H1 (cell line): ENCODE data around the gene SPAAR. TPM values are rescaled to one million over a fixed set of nuclear protein-coding genes. Genes with fewer than 3 reads are reported as not detected.

Experiments
- CTCF ChIA-PET: fragments of 300-600 bp; sonication (Branson Sonifier 250); formaldehyde crosslinking; loops from one replicate; lab custom pipeline; 2021; ENCODE audit not compliant: partially characterized antibody; lab: Charles Lee
- POLR2A ChIA-PET: fragments of 300-600 bp; sonication (Branson Sonifier 250); formaldehyde crosslinking; loops from one replicate; lab custom pipeline; 2021; ENCODE audit warnings: inconsistent platforms; ENCODE audit not compliant: partially characterized antibody; lab: Charles Lee
- DNase-seq, 2 experiments: peaks; one replicate each; pipeline versions ENCODE4 v3.0.0 to v3.0.0-alpha.2; 2010 to 2022; ENCODE audit warnings: low spot score in 2 of 2, low read depth in 1 of 2, mixed read lengths in 1 of 2
- FAIRE-seq: peaks from 2 replicates; lab custom pipeline; 2011; peaks lifted over from hg19 to GRCh38; lab: Jason Lieb, UNC
- H2AFZ ChIP-seq: 2 replicates; pipeline ENCODE4 v1.8.1; 2012; ENCODE audit warnings: low read length, inconsistent platforms
- H2AK5ac ChIP-seq: 2 replicates; pipeline ENCODE4 v1.6.1; 2013; ENCODE audit warnings: low read depth, low read length
- H2BK120ac ChIP-seq: replicated peaks from 2 replicates; pipeline ENCODE3; 2013; ENCODE audit warnings: low read depth, low read length, inconsistent platforms
- H2BK12ac ChIP-seq: 2 replicates; pipeline ENCODE4 v1.6.1; 2013; ENCODE audit warnings: low read depth, low read length
- H2BK15ac ChIP-seq: 2 replicates; pipeline ENCODE4 v1.6.1; 2013; ENCODE audit warnings: low read length
- H2BK20ac ChIP-seq: 2 replicates; pipeline ENCODE4 v1.6.1; 2013; ENCODE audit warnings: low read length
- H2BK5ac ChIP-seq: 2 replicates; pipeline ENCODE4 v1.6.1; 2013; ENCODE audit warnings: low read depth, low read length
- H3K14ac ChIP-seq: 2 replicates; pipeline ENCODE4 v1.6.1; 2013; ENCODE audit warnings: inconsistent platforms; ENCODE audit not compliant: insufficient read length
- H3K18ac ChIP-seq: 2 replicates; pipeline ENCODE4 v1.6.1; 2013; ENCODE audit warnings: low read length; ENCODE audit errors: extremely low read depth
- H3K23ac ChIP-seq: 2 replicates; pipeline ENCODE4 v1.6.1; 2013; ENCODE audit warnings: inconsistent platforms; ENCODE audit not compliant: insufficient read length
- H3K23me2 ChIP-seq: 2 replicates; pipeline ENCODE4 v1.6.1; 2013; ENCODE audit warnings: low read depth, low read length
- H3K27ac ChIP-seq: 2 replicates; pipeline ENCODE4 v1.6.1; 2011; ENCODE audit warnings: low read depth, low read length, inconsistent platforms
- H3K27me3 ChIP-seq, 4 experiments: replicated peaks in 1 of 4; 1 replicate in 1 of 4; 2 replicates in 3 of 4; pipeline versions ENCODE4 v1.6.1 to v1.8.1; 2011 to 2013; ENCODE audit warnings: low read length in 3 of 4, mild to moderate bottlenecking in 3 of 4, inconsistent platforms in 2 of 4, mixed read lengths in 2 of 4, moderate library complexity in 1 of 4; ENCODE audit not compliant: control insufficient read depth in 3 of 4, insufficient read depth in 3 of 4; ENCODE audit errors: extremely low read depth in 1 of 4
- H3K36me3 ChIP-seq, 4 experiments: 2 replicates each; pipeline versions ENCODE4 v1.6.1 to v1.8.1; 2011 to 2013; ENCODE audit warnings: mild to moderate bottlenecking in 4 of 4, low read length in 3 of 4, moderate library complexity in 2 of 4, control low read depth in 1 of 4, inconsistent platforms in 1 of 4; ENCODE audit not compliant: insufficient read depth in 4 of 4, control insufficient read depth in 2 of 4
- H3K4ac ChIP-seq: replicated peaks from 2 replicates; pipeline ENCODE3; 2013; ENCODE audit warnings: low read length, low read depth, mixed read lengths, inconsistent platforms; ENCODE audit not compliant: insufficient read length
- H3K4me1 ChIP-seq, 4 experiments: replicated peaks in 1 of 4; 1 replicate in 1 of 4; 2 replicates in 3 of 4; pipeline versions ENCODE4 v1.6.1 to v1.8.1; 2011 to 2013; ENCODE audit warnings: low read length in 3 of 4, inconsistent platforms in 2 of 4, mixed read lengths in 1 of 4; ENCODE audit not compliant: insufficient read depth in 4 of 4, control insufficient read depth in 3 of 4
- H3K4me2 ChIP-seq, 2 experiments: 2 replicates each; pipeline versions ENCODE4 v1.6.1 to v1.8.1; 2011 to 2013; ENCODE audit warnings: low read depth in 2 of 2, low read length in 2 of 2, control low read depth in 1 of 2, inconsistent platforms in 1 of 2, mild to moderate bottlenecking in 1 of 2; ENCODE audit not compliant: insufficient read depth in 1 of 2
- H3K4me3 ChIP-seq, 4 experiments: fragments of 200-600, 300-600 bp in 1 of 4; sonication (generic), shearing (Covaris generic), sonication (Bioruptor Twin) in 1 of 4; 2 replicates each; pipeline versions ENCODE4 v1.5.1 to v1.8.1; 2011 to 2016; ENCODE audit warnings: low read length in 4 of 4, low read depth in 3 of 4, control low read depth in 2 of 4, inconsistent platforms in 2 of 4, mild to moderate bottlenecking in 2 of 4, mixed read lengths in 1 of 4, moderate library complexity in 1 of 4; ENCODE audit not compliant: insufficient read depth in 2 of 4; ENCODE audit errors: extremely low read depth in 1 of 4
- H3K56ac ChIP-seq: replicated peaks from 2 replicates; pipeline ENCODE3; 2013; ENCODE audit warnings: low read depth, mild to moderate bottlenecking, mixed read lengths, low read length, inconsistent platforms; ENCODE audit not compliant: insufficient read length
- H3K79me1 ChIP-seq: 2 replicates; pipeline ENCODE4 v1.6.1; 2013; ENCODE audit warnings: low read depth, low read length, control low read depth
- H3K79me2 ChIP-seq, 2 experiments: 2 replicates each; pipeline versions ENCODE4 v1.6.1 to v1.8.1; 2012 to 2013; ENCODE audit warnings: low read length in 2 of 2, mild to moderate bottlenecking in 2 of 2, inconsistent platforms in 1 of 2; ENCODE audit not compliant: insufficient read depth in 2 of 2, control insufficient read depth in 1 of 2
- H3K9ac ChIP-seq, 4 experiments: replicated peaks in 1 of 4; 1 replicate in 1 of 4; 2 replicates in 3 of 4; pipeline versions ENCODE4 v1.6.1 to v1.8.1; 2011 to 2013; ENCODE audit warnings: low read depth in 3 of 4, low read length in 3 of 4, control low read depth in 2 of 4, mild to moderate bottlenecking in 2 of 4, moderate library complexity in 2 of 4, inconsistent platforms in 1 of 4; ENCODE audit errors: extremely low read depth in 1 of 4
- H3K9me3 ChIP-seq, 2 experiments: 2 replicates each; pipeline versions ENCODE4 v1.6.1 to v1.8.1; 2012 to 2013; ENCODE audit warnings: mild to moderate bottlenecking in 2 of 2, moderate library complexity in 2 of 2, control low read depth in 1 of 2, inconsistent platforms in 1 of 2, low read depth in 1 of 2, low read length in 1 of 2, mixed read lengths in 1 of 2; ENCODE audit not compliant: insufficient read depth in 2 of 2
- H4K20me1 ChIP-seq, 2 experiments: replicated peaks in 1 of 2; 2 replicates each; pipeline versions ENCODE3 to v1.8.1; 2011 to 2013; ENCODE audit warnings: inconsistent platforms in 2 of 2, low read length in 2 of 2, mild to moderate bottlenecking in 1 of 2; ENCODE audit not compliant: insufficient read depth in 2 of 2, control insufficient read depth in 1 of 2
- H4K5ac ChIP-seq: 2 replicates; pipeline ENCODE4 v1.6.1; 2013; ENCODE audit warnings: low read length, low read depth, mixed read lengths, inconsistent platforms; ENCODE audit not compliant: insufficient read length
- H4K8ac ChIP-seq: 2 replicates; pipeline ENCODE4 v1.8.0; 2013; ENCODE audit warnings: mild to moderate bottlenecking, moderate library complexity, low read length, inconsistent platforms; ENCODE audit not compliant: insufficient read depth; ENCODE audit errors: extremely low read depth
- H4K91ac ChIP-seq: replicated peaks from 2 replicates; pipeline ENCODE3; 2013; ENCODE audit warnings: low read length, mixed read lengths, inconsistent platforms; ENCODE audit not compliant: insufficient read length
- CHD2 ChIP-seq: IDR thresholded peaks from 2 replicates; pipeline ENCODE4 v1.6.1; 2012; ENCODE audit warnings: low read length, improper control_type of control experiment
- GABPA ChIP-seq: IDR thresholded peaks from 2 replicates; pipeline ENCODE4 v1.6.1; 2011; ENCODE audit warnings: mild to moderate bottlenecking, low read length, moderate library complexity, borderline replicate concordance; ENCODE audit not compliant: insufficient read depth
- TCF12 ChIP-seq: IDR thresholded peaks from 2 replicates; pipeline ENCODE4 v1.6.1; 2011; ENCODE audit warnings: low read depth, mild to moderate bottlenecking, low read length
- YY1 ChIP-seq: IDR thresholded peaks from 2 replicates; pipeline ENCODE4 v1.6.1; 2011; ENCODE audit warnings: low read depth, mild to moderate bottlenecking, low read length
- WGBS, 2 experiments: shearing (Covaris generic) in 1 of 2; methylation state at CpG; one replicate each; pipeline versions ENCODE4 v1.1.6 to v1.1.7; 2013 to 2015; ENCODE audit warnings: low lambda C conversion rate in 2 of 2, mixed read lengths in 2 of 2, inconsistent platforms in 1 of 2, low coverage in 1 of 2, missing lambda C conversion rate in 1 of 2; ENCODE audit not compliant: insufficient replicate concordance in 2 of 2, insufficient coverage in 1 of 2, insufficient read length in 1 of 2; ENCODE audit errors: extremely low coverage in 1 of 2, missing lambda C conversion rate in 1 of 2; 5-methylcytosine and 5-hydroxymethylcytosine counted together
- polyA plus RNA-seq, 7 experiments: library from polyadenylated mRNA; depleted of rRNA in 3 of 7; stranded (reverse) in 5 of 7; unstranded in 2 of 7; fragments of >200 nt in 5 of 7; fragments of 200-250 nt in 2 of 7; gene quantifications; 1 replicate in 5 of 7; 2 replicates in 1 of 7; 4 replicates in 1 of 7; pipeline versions ENCODE4 v1.2.1 to v1.2.3, GENCODE V29; 2011 to 2013; ENCODE audit warnings: missing spikeins in 2 of 7, mixed read lengths in 2 of 7
- total RNA-seq: library from RNA; stranded (reverse); fragmentation: NEBNext Ultra II Directional; extraction: Animal tissue kit (Norgen Biotek cat#: 25700); gene quantifications from 2 replicates; pipeline ENCODE4 v1.2.1, GENCODE V29; 2021

SPAAR gene
- total and polyA plus RNA-seq, 2 of the 8 experiments (the other 6 are each of a cell fraction or from before 2014, with no cell fraction given) = 0.27 TPM; not detected in 1

DNA sequence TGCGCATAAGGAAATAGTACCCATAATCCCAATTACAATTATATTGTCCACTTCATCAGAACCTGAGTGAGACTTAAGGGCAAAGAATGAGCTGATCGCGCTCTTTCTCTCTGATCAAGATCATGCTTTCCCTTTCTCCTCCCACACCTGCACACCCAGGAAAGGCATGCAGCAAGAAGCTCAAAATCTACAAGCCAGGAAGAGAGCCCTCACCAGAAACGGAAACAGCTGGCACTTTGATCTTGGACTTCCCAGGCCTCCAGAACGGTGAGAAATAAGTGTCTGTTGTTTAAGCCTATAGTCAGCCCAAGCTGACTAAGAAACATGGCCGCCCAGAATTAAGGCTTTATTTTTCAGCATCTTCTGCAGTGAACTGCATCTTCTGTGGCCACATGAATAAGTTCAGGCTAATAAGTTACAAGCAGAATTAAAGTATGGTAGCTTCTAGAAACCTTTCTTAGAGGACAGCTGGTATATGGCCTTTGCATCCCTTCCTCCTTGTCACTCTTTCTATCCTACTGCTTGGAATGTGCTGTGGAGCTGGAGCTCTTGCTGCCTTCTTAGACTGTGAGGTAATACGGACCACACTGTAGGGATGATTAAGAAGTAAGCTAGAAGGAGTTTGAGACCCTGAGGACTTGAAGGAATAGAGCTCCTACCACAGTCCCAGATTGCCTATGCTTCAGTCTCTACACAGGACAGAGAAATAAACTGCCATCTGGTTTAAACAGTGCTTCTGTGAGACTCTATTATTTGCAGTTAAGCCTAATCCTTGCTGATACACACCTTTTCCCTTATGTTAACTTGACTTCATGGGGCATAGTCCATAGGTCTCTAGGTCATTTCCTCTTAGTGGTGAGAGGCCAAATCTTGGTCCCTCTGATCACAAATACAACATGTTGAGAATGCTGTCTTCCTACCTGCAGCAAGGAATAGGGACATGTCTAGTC, 31.4 kb downstream of the SPAAR start:
- H4K20me1 ChIP-seq = no peaks in the 10 kb centered on the region
- TF ChIP-seq GABPA (no peak), TCF12 (no peak), CHD2 (no peak), YY1 (peak; percentile 11; the same call in 1 of the 2 replicates)
- no peak overlapping the region for H3K23ac ChIP-seq
- H2AK5ac ChIP-seq = no peak overlapping the region
- no peaks in the 10 kb centered on the region for H3K79me1 ChIP-seq
- FAIRE-seq = no peak
- no peak overlapping the region for H2BK120ac ChIP-seq
- H3K56ac ChIP-seq = no peak overlapping the region
- H3K27me3 ChIP-seq = peaks cover 9 to 42% (median 28%) of the 10 kb centered on the region in 4 experiments
- no peak overlapping the region for H3K4me3 ChIP-seq
- no peak overlapping the region for H3K18ac ChIP-seq
- H3K9ac ChIP-seq = no peak overlapping the region
- H2BK5ac ChIP-seq = no peak overlapping the region
- no peak overlapping the region for H3K4ac ChIP-seq
- H3K27ac ChIP-seq = no peak overlapping the region
- H2BK20ac ChIP-seq = no peak overlapping the region
- no peaks in the 10 kb centered on the region for H3K4me1 ChIP-seq
- H4K91ac ChIP-seq = no peak overlapping the region
- H2BK15ac ChIP-seq = no peak overlapping the region
- H3K9me3 ChIP-seq = peaks cover 0 to 5% of the 10 kb centered on the region in 2 experiments; a peak in 1 of 4 replicates
- no peak overlapping the region for H2AFZ ChIP-seq
- no peak for DNase-seq
- no peaks in the 10 kb centered on the region for H3K79me2 ChIP-seq
- H3K36me3 ChIP-seq = no peaks in the 10 kb centered on the region
- ChIA-PET CTCF (interaction anchor here (0.5 to 2.6 kb wide), 9 partner anchors 12 to 89 kb away, joined by 3 to 13 read pairs (median 3); partner anchors contain the start of gene SPAAR), POLR2A (interaction anchor here (0.8 to 1.1 kb wide), 2 partner anchors 11 to 29 kb away, joined by 3 read pairs; no protein-coding TSS in a partner anchor)
- H3K23me2 ChIP-seq = no peaks in the 10 kb centered on the region
- no peak overlapping the region for H3K4me2 ChIP-seq
- 79% methylated on average over 7 of the region's 7 CpGs; no CpG with 5 or more reads in 1 of the 2 experiments for WGBS, 2 experiments
- H3K14ac ChIP-seq = no peak overlapping the region
- H2BK12ac ChIP-seq = no peak overlapping the region
- no peak overlapping the region for H4K8ac ChIP-seq
- no peak overlapping the region for H4K5ac ChIP-seq
